ENCODE data around the gene XYLT2.

- TF ChIP-seq POLR2A (IDR thresholded peaks at IDR 0.05), result no peak
- TF ChIP-seq, protein P1, sequence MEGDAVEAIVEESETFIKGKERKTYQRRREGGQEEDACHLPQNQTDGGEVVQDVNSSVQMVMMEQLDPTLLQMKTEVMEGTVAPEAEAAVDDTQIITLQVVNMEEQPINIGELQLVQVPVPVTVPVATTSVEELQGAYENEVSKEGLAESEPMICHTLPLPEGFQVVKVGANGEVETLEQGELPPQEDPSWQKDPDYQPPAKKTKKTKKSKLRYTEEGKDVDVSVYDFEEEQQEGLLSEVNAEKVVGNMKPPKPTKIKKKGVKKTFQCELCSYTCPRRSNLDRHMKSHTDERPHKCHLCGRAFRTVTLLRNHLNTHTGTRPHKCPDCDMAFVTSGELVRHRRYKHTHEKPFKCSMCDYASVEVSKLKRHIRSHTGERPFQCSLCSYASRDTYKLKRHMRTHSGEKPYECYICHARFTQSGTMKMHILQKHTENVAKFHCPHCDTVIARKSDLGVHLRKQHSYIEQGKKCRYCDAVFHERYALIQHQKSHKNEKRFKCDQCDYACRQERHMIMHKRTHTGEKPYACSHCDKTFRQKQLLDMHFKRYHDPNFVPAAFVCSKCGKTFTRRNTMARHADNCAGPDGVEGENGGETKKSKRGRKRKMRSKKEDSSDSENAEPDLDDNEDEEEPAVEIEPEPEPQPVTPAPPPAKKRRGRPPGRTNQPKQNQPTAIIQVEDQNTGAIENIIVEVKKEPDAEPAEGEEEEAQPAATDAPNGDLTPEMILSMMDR (IDR thresholded peaks at IDR 0.05), result no peak
Measured at GRCh38 chr17:50389534-50389933, 43.6 kb downstream of the XYLT2 start.
